SK-N-SH treated with all-trans-retinoic acid at 6 μM for 48 hours (cell line): ENCODE results near the gene TMC7.
"Not testable (repeated sequence)": the region's sequence is repeated elsewhere in the genome, so short reads cannot be mapped to it uniquely, and the experiment has no call there.

Experiments
- ESRRG ChIP-seq: fragments of 250-450 bp; sonication (Bioruptor Pico); IDR thresholded peaks from 2 replicates; pipeline ENCODE4 v1.6.1; 2021; ENCODE audit warnings: mild to moderate bottlenecking
- GLIS3 ChIP-seq: fragments of 250-450 bp; sonication (Bioruptor Pico); IDR thresholded peaks from 2 replicates; pipeline ENCODE4 v1.5.0; 2020; ENCODE audit warnings: mild to moderate bottlenecking, moderate library complexity
- TCF4 ChIP-seq: fragments of 250-450 bp; sonication (Bioruptor Pico); IDR thresholded peaks from 2 replicates; pipeline ENCODE4 v1.8.0; 2021; ENCODE audit warnings: mild to moderate bottlenecking, moderate library complexity, borderline replicate concordance
- ZC3H10 ChIP-seq: fragments of 250-450 bp; sonication (Bioruptor Pico); IDR thresholded peaks from 2 replicates; pipeline ENCODE4 v1.5.1; 2021; ENCODE audit warnings: mild to moderate bottlenecking, moderate library complexity
- ZNF565 ChIP-seq: fragments of 450-650 bp; formaldehyde crosslinking; conservative IDR thresholded peaks from 2 replicates; pipeline ENCODE4 v1.5.0; 2020; ENCODE audit warnings: low read depth, mild to moderate bottlenecking, moderate library complexity

- TF ChIP-seq ESRRG; TCF4 (CRISPR knock-in tag); GLIS3 (CRISPR knock-in tag); ZNF565 (CRISPR knock-in tag); ZC3H10 (CRISPR knock-in tag): not testable (repeated sequence)
Observed at GRCh38 chr16:18996536-18996935, 12.8 kb downstream of the TMC7 start.
